Smooth muscle cell (in vitro differentiated cells): ENCODE data around the gene PLAC8. TPM values are rescaled to one million over a fixed set of nuclear protein-coding genes. Genes with fewer than 3 reads are reported as not detected.

Experiments used
- DNase-seq: peaks from one replicate; lab custom pipeline; 2025; ENCODE audit not compliant: unreplicated experiment; lab: John Stamatoyannopoulos, UW
- H2AFZ ChIP-seq: fragments of 200-600 bp; sonication (generic); 2 replicates; pipeline ENCODE4 v1.6.0; 2016; ENCODE audit warnings: antibody characterized with exemption, low read depth, mild to moderate bottlenecking
- H3F3A ChIP-seq: fragments of 200-600 bp; sonication (generic); 2 replicates; pipeline ENCODE4 v1.6.0; 2017; ENCODE audit warnings: antibody characterized with exemption, low read depth
- H3K27ac ChIP-seq: fragments of 200-600 bp; sonication (generic); 2 replicates; pipeline ENCODE4 v1.5.1; 2016; ENCODE audit warnings: low read depth, mild to moderate bottlenecking
- H3K27me3 ChIP-seq: fragments of 200-600 bp; sonication (generic); 2 replicates; pipeline ENCODE4 v1.6.1; 2016; ENCODE audit warnings: low read depth, mild to moderate bottlenecking
- H3K36me3 ChIP-seq: fragments of 200-600 bp; sonication (generic); 2 replicates; pipeline ENCODE4 v1.5.1; 2016; ENCODE audit warnings: low read depth
- H3K4me1 ChIP-seq: fragments of 200-600 bp; sonication (generic); 2 replicates; pipeline ENCODE4 v1.5.1; 2016; ENCODE audit warnings: low read depth
- H3K4me2 ChIP-seq: fragments of 200-600 bp; sonication (generic); 2 replicates; pipeline ENCODE4 v1.6.0; 2016; ENCODE audit warnings: mild to moderate bottlenecking
- H3K4me3 ChIP-seq: fragments of 200-600 bp; sonication (generic); 2 replicates; pipeline ENCODE4 v1.5.1; 2016; ENCODE audit warnings: mild to moderate bottlenecking
- H3K79me2 ChIP-seq: fragments of 200-600 bp; sonication (generic); 2 replicates; pipeline ENCODE4 v1.6.0; 2016; ENCODE audit warnings: low read depth, mild to moderate bottlenecking
- H3K9ac ChIP-seq: fragments of 200-600 bp; sonication (generic); 2 replicates; pipeline ENCODE4 v1.6.0; 2016; ENCODE audit warnings: low read depth
- H3K9me3 ChIP-seq: fragments of 200-600 bp; sonication (generic); replicated peaks from 2 replicates; pipeline ENCODE4 v1.5.1; 2016; ENCODE audit warnings: low read depth
- H4K20me1 ChIP-seq: fragments of 200-600 bp; sonication (generic); 2 replicates; pipeline ENCODE4 v1.6.0; 2016; ENCODE audit warnings: low read depth
- CTCF ChIP-seq: fragments of 200-600 bp; sonication (generic); IDR thresholded peaks from 2 replicates; pipeline ENCODE4 v1.5.1; 2017; ENCODE audit warnings: borderline replicate concordance, mild to moderate bottlenecking, antibody characterized with exemption; ENCODE audit not compliant: insufficient read depth, poor library complexity, severe bottlenecking
- WGBS: methylation state at CpG from one replicate; pipeline ENCODE4 v1.1.7; 2016; ENCODE audit warnings: low lambda C conversion rate; 5-methylcytosine and 5-hydroxymethylcytosine counted together
- polyA plus RNA-seq: library from polyadenylated mRNA; unstranded; fragments of >200 nt; fragmentation: Nextera tagmentation; extraction: Ambion mirVana; gene quantifications from 2 replicates; pipeline ENCODE4 v1.2.1, GENCODE V29; 2016
- total RNA-seq: library from RNA; depleted of rRNA; stranded (reverse); fragments of >200 nt; gene quantifications from 2 replicates; pipeline ENCODE4 v1.2.3, GENCODE V29; 2014

The PLAC8 gene
- total and polyA plus RNA-seq, 2 experiments from 2014 or later = 5.0 to 25.6 TPM

GRCh38 chr4:83121246-83121645 is 6.7 kb upstream of the PLAC8 start:
- 96% methylated on average over 5 of the region's 5 CpGs for WGBS
- no peak overlapping the region for H3K27ac ChIP-seq

DNA sequence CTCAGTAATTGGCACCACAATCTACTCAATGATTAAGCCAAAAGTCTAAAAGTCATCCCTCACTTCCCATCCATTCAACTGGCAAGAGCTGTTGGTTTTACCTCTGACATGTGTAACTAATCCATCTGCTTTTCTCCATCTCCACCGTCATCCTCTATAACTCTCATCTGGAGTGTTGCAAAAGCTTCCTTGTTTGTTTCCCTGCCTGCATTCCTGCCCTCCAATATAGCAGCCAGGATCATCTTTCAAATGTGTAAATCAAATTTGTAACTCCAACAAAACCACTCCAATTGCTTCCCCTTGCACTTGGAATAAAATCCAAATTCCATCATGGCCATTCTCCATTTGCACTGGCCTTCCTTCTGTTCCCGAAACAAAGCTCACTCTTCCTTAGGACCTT is 4.3 kb upstream of the PLAC8 start:
- Histone ChIP-seq H3K27me3 (no peaks in the 10 kb centered on the region), H3K4me3 (no peak overlapping the region), H2AFZ (no peak overlapping the region), H3K4me2 (no peak overlapping the region), H3K79me2 (no peaks in the 10 kb centered on the region), H3K36me3 (no peaks in the 10 kb centered on the region), H4K20me1 (no peaks in the 10 kb centered on the region), H3K9ac (no peak overlapping the region), H3K9me3 (no peaks in the 10 kb centered on the region), H3K4me1 (no peaks in the 10 kb centered on the region), H3K27ac (no peak overlapping the region), H3F3A (no peaks in the 10 kb centered on the region)
- no peak for DNase-seq
- 89% methylated on average over 2 of the region's 2 CpGs for WGBS
- TF ChIP-seq CTCF = no peak

More at GRCh38 chr4:83121246-83121645, 6.7 kb upstream of the PLAC8 start:
- H3F3A ChIP-seq = no peaks in the 10 kb centered on the region
- DNase-seq = no peak
- H3K4me2 ChIP-seq = no peak overlapping the region
- no peaks in the 10 kb centered on the region for H3K9me3 ChIP-seq
- no peak overlapping the region for H2AFZ ChIP-seq
- no peaks in the 10 kb centered on the region for H4K20me1 ChIP-seq
- H3K9ac ChIP-seq = no peak overlapping the region
- H3K36me3 ChIP-seq = no peaks in the 10 kb centered on the region
- H3K79me2 ChIP-seq = no peaks in the 10 kb centered on the region
- H3K27me3 ChIP-seq = no peaks in the 10 kb centered on the region
- H3K4me1 ChIP-seq = no peaks in the 10 kb centered on the region
- H3K4me3 ChIP-seq = no peak overlapping the region
- TF ChIP-seq CTCF = no peak

DNA sequence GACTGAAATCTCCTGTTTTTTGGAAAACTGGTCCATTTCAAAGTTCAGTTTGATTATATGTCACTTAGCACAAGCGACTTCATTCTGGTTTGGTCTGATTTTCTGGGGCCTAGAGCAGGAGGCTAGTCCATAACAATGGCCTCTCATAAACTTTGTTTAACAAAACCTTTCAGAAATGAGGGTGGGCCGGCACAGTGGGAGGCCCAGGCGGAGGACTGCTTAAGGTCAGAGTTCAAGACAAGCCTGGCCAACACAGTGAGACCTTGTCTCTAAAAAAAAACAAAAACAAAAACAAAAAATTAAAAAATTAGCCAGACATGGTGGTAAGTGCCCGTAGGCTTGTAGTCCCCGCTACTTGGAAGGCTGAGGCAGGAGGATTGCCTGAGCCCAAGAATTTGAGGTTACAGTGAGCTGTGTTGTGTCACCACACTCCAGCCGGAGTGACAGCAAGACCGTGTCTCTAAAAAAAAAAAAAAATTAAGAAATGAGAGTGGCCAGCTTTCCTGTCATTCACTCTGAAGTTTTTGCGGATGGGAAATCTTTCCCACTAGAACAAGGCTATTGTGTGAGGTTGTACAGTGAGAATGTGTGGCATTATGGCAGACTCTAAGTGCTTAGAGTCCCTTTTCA is 1.2 kb upstream of the PLAC8 start:
- H3K9ac ChIP-seq = no peak overlapping the region
- peak overlapping the region; percentile 17 for H2AFZ ChIP-seq
- no peaks in the 10 kb centered on the region for H3K27me3 ChIP-seq
- DNase-seq = no peak
- WGBS = 67% methylated on average over 8 of the region's 8 CpGs
- no peak overlapping the region for H3K4me3 ChIP-seq
- no peaks in the 10 kb centered on the region for H3K36me3 ChIP-seq
- peak overlapping the region; percentile 40 for H3K27ac ChIP-seq
- no peaks in the 10 kb centered on the region for H4K20me1 ChIP-seq
- no peak overlapping the region for H3K4me2 ChIP-seq
- no peaks in the 10 kb centered on the region for H3K9me3 ChIP-seq
- H3F3A ChIP-seq = no peaks in the 10 kb centered on the region
- no peak for TF ChIP-seq CTCF
- H3K4me1 ChIP-seq = no peaks in the 10 kb centered on the region
- H3K79me2 ChIP-seq = no peaks in the 10 kb centered on the region

DNA sequence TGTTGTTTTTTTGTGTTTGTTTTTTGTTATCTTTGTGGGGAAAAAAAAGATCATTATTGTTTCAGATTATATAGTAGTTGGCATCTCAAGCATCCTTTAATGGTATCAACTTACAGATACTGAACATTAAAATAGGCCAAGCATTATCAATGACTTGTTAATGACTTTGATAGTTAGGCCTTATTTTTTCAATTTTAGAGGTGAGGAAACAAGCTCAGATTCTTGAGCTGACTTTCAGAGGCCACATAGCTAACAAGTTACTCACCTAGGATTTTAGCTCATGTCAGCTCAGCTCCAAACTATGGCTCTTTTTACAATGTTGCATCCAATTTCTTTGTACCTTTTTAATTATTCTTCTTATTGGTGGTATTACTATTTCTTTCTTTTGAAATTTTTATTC is 471 bp upstream of the PLAC8 start:
- Histone ChIP-seq H3K9ac (no peak overlapping the region), H3K9me3 (no peaks in the 10 kb centered on the region), H3K79me2 (no peaks in the 10 kb centered on the region), H3K4me2 (peak overlapping the region; percentile 32), H3K36me3 (no peaks in the 10 kb centered on the region), H4K20me1 (no peaks in the 10 kb centered on the region), H3K4me1 (no peaks in the 10 kb centered on the region), H3F3A (no peaks in the 10 kb centered on the region), H3K27me3 (no peaks in the 10 kb centered on the region), H3K4me3 (no peak overlapping the region), H2AFZ (no peak overlapping the region), H3K27ac (peak overlapping the region; percentile 40)
- TF ChIP-seq CTCF = no peak
- DNase-seq = no peak
